ENCODE results near the gene SEMA3D.

SEMA3D gene

GRCh38 chr7:85062651-85063050 lies 124.2 kb downstream of the SEMA3D start:
- H3K36me3 ChIP-seq (ENCODE audit: control insufficient read depth in 1 of 2, insufficient read depth in 2 of 2, low read length in 2 of 2) = no peaks in the 10 kb centered on the region
- H4K91ac ChIP-seq (ENCODE audit: low read depth, low read length) = no peak overlapping the region
- H3K14ac ChIP-seq (ENCODE audit: low read length) = no peak overlapping the region
- H2AK5ac ChIP-seq (ENCODE audit: low read length) = no peak overlapping the region
- H3K9ac ChIP-seq (ENCODE audit: low read length) = no peak overlapping the region
- H2BK5ac ChIP-seq (ENCODE audit: low read depth, low read length, poor library complexity) = no peak overlapping the region
- peaks cover 3% of the 10 kb centered on the region for H3K79me1 ChIP-seq (ENCODE audit: low read length)
- H4K12ac ChIP-seq (ENCODE audit: low read depth, low read length) = no peak overlapping the region
- DNase-seq = no peak
- no peak overlapping the region for H3K4me3 ChIP-seq (ENCODE audit: low read depth, low read length)
- WGBS (ENCODE audit: extremely low coverage, insufficient coverage, insufficient read length) = no CpG with 5 or more reads among the region's 1 CpG
- no peak overlapping the region for H3K4me2 ChIP-seq (ENCODE audit: low read length)
- H2AFZ ChIP-seq (ENCODE audit: insufficient read depth, low read length, poor library complexity) = no peak overlapping the region
- H3K4ac ChIP-seq (ENCODE audit: low read depth, low read length) = no peak overlapping the region
- no peak overlapping the region for H3K27ac ChIP-seq (ENCODE audit: low read depth, low read length)
- peaks cover 2% of the 10 kb centered on the region for H3K9me3 ChIP-seq (ENCODE audit: insufficient read depth, low read depth, low read length)
- no peaks in the 10 kb centered on the region for H3K27me3 ChIP-seq (ENCODE audit: insufficient read depth, low read length)
- no peaks in the 10 kb centered on the region for H3K79me2 ChIP-seq (ENCODE audit: control insufficient read depth, insufficient read depth, low read length, poor library complexity)
- H3K18ac ChIP-seq (ENCODE audit: low read length) = no peak overlapping the region
- H2BK12ac ChIP-seq (ENCODE audit: low read length) = no peak overlapping the region
- peaks cover 0 to 2% of the 10 kb centered on the region in 2 experiments for H3K4me1 ChIP-seq (ENCODE audit: control insufficient read depth in 1 of 2, insufficient read depth in 2 of 2, low read length in 2 of 2)
- no peak overlapping the region for H3K23ac ChIP-seq (ENCODE audit: low read length)
- H4K8ac ChIP-seq (ENCODE audit: low read depth, low read length) = no peak overlapping the region
- H2BK120ac ChIP-seq (ENCODE audit: insufficient read depth, low read length, poor library complexity) = no peak overlapping the region

- H3K27me3 ChIP-seq (ENCODE audit: insufficient read depth, low read length) = no peaks in the 10 kb centered on the region
- no peak overlapping the region for H2BK5ac ChIP-seq (ENCODE audit: low read depth, low read length, poor library complexity)
- no peak overlapping the region for H4K8ac ChIP-seq (ENCODE audit: low read depth, low read length)
- H3K4ac ChIP-seq (ENCODE audit: low read depth, low read length) = no peak overlapping the region
- H2AK5ac ChIP-seq (ENCODE audit: low read length) = no peak overlapping the region
- no peaks in the 10 kb centered on the region for H3K79me2 ChIP-seq (ENCODE audit: control insufficient read depth, insufficient read depth, low read length, poor library complexity)
- H3K4me3 ChIP-seq (ENCODE audit: low read depth, low read length) = no peak overlapping the region
- H3K4me2 ChIP-seq (ENCODE audit: low read length) = no peak overlapping the region
- no peak overlapping the region for H2AFZ ChIP-seq (ENCODE audit: insufficient read depth, low read length, poor library complexity)
- H4K12ac ChIP-seq (ENCODE audit: low read depth, low read length) = no peak overlapping the region
- H3K18ac ChIP-seq (ENCODE audit: low read length) = no peak overlapping the region
- no peak overlapping the region for H3K23ac ChIP-seq (ENCODE audit: low read length)
- H3K36me3 ChIP-seq (ENCODE audit: control insufficient read depth in 1 of 2, insufficient read depth in 2 of 2, low read length in 2 of 2) = no peaks in the 10 kb centered on the region
- H3K9me3 ChIP-seq (ENCODE audit: insufficient read depth, low read depth, low read length) = peaks cover 2% of the 10 kb centered on the region
- no peak overlapping the region for H3K9ac ChIP-seq (ENCODE audit: low read length)
- no CpG with 5 or more reads among the region's 2 CpGs for WGBS (ENCODE audit: extremely low coverage, insufficient coverage, insufficient read length)
- H3K79me1 ChIP-seq (ENCODE audit: low read length) = peaks cover 3% of the 10 kb centered on the region
- H2BK12ac ChIP-seq (ENCODE audit: low read length) = no peak overlapping the region
- no peak for DNase-seq
- H3K4me1 ChIP-seq (ENCODE audit: control insufficient read depth in 1 of 2, insufficient read depth in 2 of 2, low read length in 2 of 2) = peaks cover 0 to 2% of the 10 kb centered on the region in 2 experiments
- no peak overlapping the region for H2BK120ac ChIP-seq (ENCODE audit: insufficient read depth, low read length, poor library complexity)
- H3K14ac ChIP-seq (ENCODE audit: low read length) = no peak overlapping the region
- no peak overlapping the region for H3K27ac ChIP-seq (ENCODE audit: low read depth, low read length)
- H4K91ac ChIP-seq (ENCODE audit: low read depth, low read length) = no peak overlapping the region
These were observed 125.4 kb downstream of the SEMA3D start for GRCh38 chr7:85061456-85061855.

- Histone ChIP-seq H3K4me2 (ENCODE audit: low read length) (no peak overlapping the region), H3K23ac (ENCODE audit: low read length) (no peak overlapping the region), H3K9ac (ENCODE audit: low read length) (no peak overlapping the region), H2BK120ac (ENCODE audit: insufficient read depth, low read length, poor library complexity) (no peak overlapping the region), H4K8ac (ENCODE audit: low read depth, low read length) (no peak overlapping the region), H3K9me3 (ENCODE audit: insufficient read depth, low read depth, low read length) (peaks cover 2% of the 10 kb centered on the region), H3K14ac (ENCODE audit: low read length) (no peak overlapping the region), H4K12ac (ENCODE audit: low read depth, low read length) (no peak overlapping the region), H3K4ac (ENCODE audit: low read depth, low read length) (no peak overlapping the region), H2BK5ac (ENCODE audit: low read depth, low read length, poor library complexity) (no peak overlapping the region), H2AK5ac (ENCODE audit: low read length) (no peak overlapping the region), H3K18ac (ENCODE audit: low read length) (no peak overlapping the region), H3K79me2 (ENCODE audit: control insufficient read depth, insufficient read depth, low read length, poor library complexity) (no peaks in the 10 kb centered on the region), H3K4me1 (ENCODE audit: control insufficient read depth in 1 of 2, insufficient read depth in 2 of 2, low read length in 2 of 2) (no peaks in the 10 kb centered on the region), H3K36me3 (ENCODE audit: control insufficient read depth in 1 of 2, insufficient read depth in 2 of 2, low read length in 2 of 2) (no peaks in the 10 kb centered on the region), H2BK12ac (ENCODE audit: low read length) (no peak overlapping the region), H3K79me1 (ENCODE audit: low read length) (no peaks in the 10 kb centered on the region), H2AFZ (ENCODE audit: insufficient read depth, low read length, poor library complexity) (no peak overlapping the region), H4K91ac (ENCODE audit: low read depth, low read length) (no peak overlapping the region), H3K4me3 (ENCODE audit: low read depth, low read length) (no peak overlapping the region), H3K27ac (ENCODE audit: low read depth, low read length) (no peak overlapping the region), H3K27me3 (ENCODE audit: insufficient read depth, low read length) (no peaks in the 10 kb centered on the region)
- no CpG with 5 or more reads among the region's 2 CpGs for WGBS (ENCODE audit: extremely low coverage, insufficient coverage, insufficient read length)
- no peak for DNase-seq
These were observed 126.2 kb downstream of the SEMA3D start for GRCh38 chr7:85060696-85061095.

GRCh38 chr7:85055906-85056305 lies 130.9 kb downstream of the SEMA3D start:
- H2AK5ac ChIP-seq (ENCODE audit: low read length) = no peak overlapping the region
- no peak overlapping the region for H4K8ac ChIP-seq (ENCODE audit: low read depth, low read length)
- no peak overlapping the region for H3K27ac ChIP-seq (ENCODE audit: low read depth, low read length)
- H3K18ac ChIP-seq (ENCODE audit: low read length) = no peak overlapping the region
- H3K4me2 ChIP-seq (ENCODE audit: low read length) = no peak overlapping the region
- H3K79me1 ChIP-seq (ENCODE audit: low read length) = no peaks in the 10 kb centered on the region
- no peak overlapping the region for H3K4me3 ChIP-seq (ENCODE audit: low read depth, low read length)
- no peak overlapping the region for H2BK5ac ChIP-seq (ENCODE audit: low read depth, low read length, poor library complexity)
- H2BK12ac ChIP-seq (ENCODE audit: low read length) = no peak overlapping the region
- WGBS (ENCODE audit: extremely low coverage, insufficient coverage, insufficient read length) = no CpG with 5 or more reads among the region's 2 CpGs
- peak; percentile 50 to 90 for DNase-seq
- H2BK120ac ChIP-seq (ENCODE audit: insufficient read depth, low read length, poor library complexity) = no peak overlapping the region
- H2AFZ ChIP-seq (ENCODE audit: insufficient read depth, low read length, poor library complexity) = no peak overlapping the region
- no peak overlapping the region for H4K12ac ChIP-seq (ENCODE audit: low read depth, low read length)
- no peaks in the 10 kb centered on the region for H3K27me3 ChIP-seq (ENCODE audit: insufficient read depth, low read length)
- H4K91ac ChIP-seq (ENCODE audit: low read depth, low read length) = no peak overlapping the region
- no peak overlapping the region for H3K9ac ChIP-seq (ENCODE audit: low read length)
- H3K4ac ChIP-seq (ENCODE audit: low read depth, low read length) = no peak overlapping the region
- H3K36me3 ChIP-seq (ENCODE audit: control insufficient read depth in 1 of 2, insufficient read depth in 2 of 2, low read length in 2 of 2) = no peaks in the 10 kb centered on the region
- no peaks in the 10 kb centered on the region for H3K79me2 ChIP-seq (ENCODE audit: control insufficient read depth, insufficient read depth, low read length, poor library complexity)
- H3K23ac ChIP-seq (ENCODE audit: low read length) = no peak overlapping the region
- H3K4me1 ChIP-seq (ENCODE audit: control insufficient read depth in 1 of 2, insufficient read depth in 2 of 2, low read length in 2 of 2) = no peaks in the 10 kb centered on the region
- H3K14ac ChIP-seq (ENCODE audit: low read length) = no peak overlapping the region
- no peaks in the 10 kb centered on the region for H3K9me3 ChIP-seq (ENCODE audit: insufficient read depth, low read depth, low read length)

Measured in trophoblast cell (in vitro differentiated cells and primary cell).